Activated CD4-positive, alpha-beta T cell treated with anti-CD3 and anti-CD28 coated beads, Interleukin-2, amount 50 U/mL, for 48 hours (primary cell): ENCODE data around the gene CCDC33.

Experiments
- DNase-seq, 2 experiments: peaks; one replicate each; pipeline ENCODE4 v3.0.0-alpha.2; 2020

Gene CCDC33

DNA sequence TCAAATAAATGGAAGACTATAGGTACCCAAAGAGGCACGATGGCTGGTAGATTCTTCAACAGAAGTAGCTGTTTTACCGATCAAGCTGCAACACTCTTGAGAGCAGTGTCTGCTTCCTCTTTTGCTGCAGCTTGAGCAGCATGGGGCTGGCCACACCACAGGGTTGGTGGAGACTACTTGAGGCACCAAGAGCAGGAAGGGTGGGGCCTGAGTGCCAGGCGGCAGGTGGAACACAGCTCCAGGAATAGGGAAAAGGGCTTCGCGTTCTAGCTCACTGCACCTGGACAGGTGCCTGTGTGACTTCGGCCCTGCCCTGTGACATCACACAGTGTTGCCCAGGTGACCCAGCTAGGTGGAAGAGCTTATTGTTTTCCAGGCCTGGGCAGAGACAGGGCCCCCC lies at the start of gene CCDC33:
TSS of gene CCDC33 (plus strand) at position 365 of the 400 bp plus-strand sequence. CDS start 394 bp downstream, outside the sequence.
- DNase-seq = no peak

DNA sequence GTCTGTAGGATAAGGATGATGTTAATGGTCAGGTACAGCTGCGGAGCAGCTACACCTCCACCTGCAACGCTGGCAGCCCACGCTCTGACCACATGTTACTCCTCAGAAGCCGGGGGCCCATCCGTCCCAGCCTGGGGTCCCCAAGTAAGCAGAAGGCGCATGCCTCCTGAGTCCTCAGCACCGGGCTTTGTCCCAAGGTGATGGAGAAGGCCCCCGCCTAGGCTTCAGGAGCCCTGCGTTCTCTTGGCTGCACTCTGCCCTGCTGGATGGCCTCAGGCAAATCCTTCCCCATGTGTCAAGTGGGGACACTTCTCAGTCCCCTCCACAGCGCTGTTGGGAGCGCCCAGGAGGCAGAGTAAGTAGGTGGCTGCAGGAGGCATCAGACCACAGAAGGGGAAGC lies 47.9 kb upstream of the CCDC33 start:
- DNase-seq = no peak

DNA sequence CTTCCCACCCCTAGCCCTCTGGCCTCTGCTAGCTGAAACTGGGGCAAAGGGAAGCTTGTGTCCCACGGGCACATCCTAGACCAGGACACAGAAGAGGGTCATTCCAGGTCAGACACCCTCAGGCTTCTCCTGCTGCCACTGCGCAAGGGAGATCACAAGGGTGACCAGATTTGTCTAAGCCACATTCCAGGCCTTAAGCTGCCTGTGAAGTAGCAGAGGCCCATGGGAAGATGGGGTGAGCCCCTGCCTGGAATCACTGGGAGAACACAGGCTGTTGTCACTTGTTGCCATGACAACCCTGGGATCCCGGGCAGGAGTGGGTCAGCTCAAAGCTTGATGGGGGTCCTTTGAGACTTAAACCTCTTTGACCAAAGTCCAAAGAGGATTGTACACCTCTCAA lies 44.3 kb upstream of the CCDC33 start:
- no peak for DNase-seq

DNA sequence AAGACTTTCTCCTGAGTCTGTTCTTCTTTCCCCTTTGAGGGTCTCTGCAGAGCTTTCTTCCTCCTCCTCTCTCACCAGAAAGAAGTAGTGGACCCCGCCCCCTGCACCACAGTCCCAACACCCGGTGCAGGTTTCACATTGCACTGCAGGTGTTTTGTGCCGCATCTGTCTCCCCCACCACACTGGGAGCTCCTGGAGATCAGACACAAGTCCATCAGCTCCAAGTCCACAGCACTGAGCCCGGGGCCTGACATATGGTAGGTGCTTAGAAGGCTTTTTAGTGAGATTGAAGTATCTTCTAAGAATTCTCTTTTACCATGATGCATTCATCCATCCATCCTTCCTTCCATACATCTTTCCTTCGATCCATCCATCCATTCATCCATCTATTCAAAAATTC lies 43.4 kb upstream of the CCDC33 start:
- no peak for DNase-seq

DNA sequence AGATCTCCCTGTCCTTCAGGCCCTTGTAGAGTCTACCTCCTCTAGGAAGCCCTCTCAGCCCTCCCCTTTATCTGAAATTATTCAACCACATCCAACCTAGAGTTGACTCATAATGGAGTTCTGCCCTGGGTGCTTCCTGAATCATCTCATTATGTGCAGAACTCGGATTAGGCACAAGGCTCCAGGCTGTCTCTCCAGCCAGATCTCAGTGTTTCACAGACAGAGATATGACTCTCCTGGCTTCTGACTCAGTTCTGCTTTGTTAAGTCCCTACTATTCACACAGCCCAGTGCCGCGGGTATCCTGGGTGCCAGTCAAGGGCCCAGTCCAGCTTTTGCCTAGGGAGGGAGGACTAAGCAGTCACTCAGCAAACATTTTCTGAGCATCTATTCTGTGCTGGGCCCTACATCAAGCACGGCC lies 42.8 kb upstream of the CCDC33 start:
- no peak for DNase-seq

DNA sequence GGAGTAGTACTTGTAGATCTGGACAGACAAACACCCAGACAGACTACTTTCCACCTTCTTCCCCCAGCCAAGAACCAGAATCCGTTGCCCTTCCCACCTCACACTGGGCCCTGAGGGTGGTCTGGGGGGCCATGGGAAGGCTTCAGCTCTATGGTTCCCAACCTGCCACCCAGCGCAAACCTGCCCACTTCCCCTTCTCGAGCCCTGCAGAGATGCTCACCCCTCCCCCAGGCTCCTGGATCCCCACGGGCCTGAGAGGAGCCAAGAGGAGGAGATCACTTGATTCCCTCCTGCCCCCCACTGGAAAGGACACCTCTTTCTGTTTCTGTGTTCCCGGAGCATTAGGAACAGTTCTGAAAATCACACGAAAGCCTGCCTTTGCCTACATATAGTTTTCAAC lies 42.2 kb upstream of the CCDC33 start:
- no peak for DNase-seq

DNA sequence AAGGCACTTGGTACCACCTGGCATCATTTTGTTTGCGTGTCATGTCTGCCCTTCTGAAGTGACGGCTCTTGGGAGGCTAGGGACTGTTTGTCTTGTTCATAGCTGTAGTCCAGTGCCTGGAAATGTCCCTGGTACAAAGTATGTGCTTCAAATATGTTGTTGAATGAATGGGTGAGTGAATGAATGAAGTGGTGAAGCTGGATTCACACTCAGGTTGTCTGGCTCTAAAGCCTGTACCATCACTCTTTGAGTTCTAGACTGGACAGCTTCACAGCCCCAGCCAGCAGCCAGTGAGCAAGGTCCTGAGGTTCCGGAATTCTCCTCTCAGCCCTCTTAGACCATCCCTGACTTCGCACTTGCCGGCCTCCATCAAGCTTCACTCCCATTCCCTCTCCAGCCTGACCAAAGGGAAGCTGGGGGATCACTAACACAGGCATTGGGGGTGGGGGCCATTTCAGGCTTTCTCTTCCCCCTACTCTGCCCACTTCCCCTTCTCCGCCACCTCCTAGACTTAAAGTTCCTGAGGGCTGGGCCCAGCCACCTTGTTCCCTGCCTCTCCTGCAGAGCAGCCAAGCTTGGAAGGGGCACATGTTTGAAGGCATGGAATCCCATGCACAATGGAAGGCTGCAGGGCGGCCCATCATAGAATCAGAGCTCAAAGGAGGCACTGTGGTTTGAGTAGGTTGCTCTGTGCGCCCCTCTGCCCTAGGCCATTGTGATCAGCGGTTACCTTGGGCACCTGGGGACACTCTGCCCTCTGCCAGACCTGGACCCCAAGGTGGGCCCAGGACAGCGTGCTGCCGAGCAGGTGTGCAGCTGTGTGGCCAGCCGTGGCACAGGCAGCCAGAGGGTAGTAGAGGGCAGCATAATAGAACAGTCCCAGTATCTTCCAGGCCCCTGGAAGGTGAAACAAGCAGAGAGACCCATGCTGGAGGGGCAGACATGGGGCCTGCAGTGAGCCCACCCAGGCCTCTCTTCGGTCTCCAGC lies 41.3 kb upstream of the CCDC33 start:
- DNase-seq = no peak

DNA sequence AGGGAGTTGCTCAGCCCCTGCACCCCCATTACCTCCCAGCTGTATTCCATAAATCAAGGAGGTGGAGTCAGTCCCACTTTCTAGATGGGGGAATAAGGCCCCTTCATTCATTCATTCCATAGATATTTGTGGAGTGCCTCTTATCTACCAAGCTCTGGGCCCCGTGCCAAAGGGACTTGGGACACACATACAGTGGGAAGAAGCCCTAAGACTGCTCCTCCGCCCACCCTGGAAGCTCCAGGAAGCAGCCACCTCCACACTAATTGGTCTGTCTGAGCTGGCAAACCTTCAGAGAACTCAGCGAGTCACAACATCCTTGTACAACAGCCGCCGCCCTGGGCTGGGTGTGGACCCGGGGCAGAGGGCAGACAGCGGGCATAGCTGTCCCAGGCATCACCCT lies 40.0 kb upstream of the CCDC33 start:
- DNase-seq = no peak

DNA sequence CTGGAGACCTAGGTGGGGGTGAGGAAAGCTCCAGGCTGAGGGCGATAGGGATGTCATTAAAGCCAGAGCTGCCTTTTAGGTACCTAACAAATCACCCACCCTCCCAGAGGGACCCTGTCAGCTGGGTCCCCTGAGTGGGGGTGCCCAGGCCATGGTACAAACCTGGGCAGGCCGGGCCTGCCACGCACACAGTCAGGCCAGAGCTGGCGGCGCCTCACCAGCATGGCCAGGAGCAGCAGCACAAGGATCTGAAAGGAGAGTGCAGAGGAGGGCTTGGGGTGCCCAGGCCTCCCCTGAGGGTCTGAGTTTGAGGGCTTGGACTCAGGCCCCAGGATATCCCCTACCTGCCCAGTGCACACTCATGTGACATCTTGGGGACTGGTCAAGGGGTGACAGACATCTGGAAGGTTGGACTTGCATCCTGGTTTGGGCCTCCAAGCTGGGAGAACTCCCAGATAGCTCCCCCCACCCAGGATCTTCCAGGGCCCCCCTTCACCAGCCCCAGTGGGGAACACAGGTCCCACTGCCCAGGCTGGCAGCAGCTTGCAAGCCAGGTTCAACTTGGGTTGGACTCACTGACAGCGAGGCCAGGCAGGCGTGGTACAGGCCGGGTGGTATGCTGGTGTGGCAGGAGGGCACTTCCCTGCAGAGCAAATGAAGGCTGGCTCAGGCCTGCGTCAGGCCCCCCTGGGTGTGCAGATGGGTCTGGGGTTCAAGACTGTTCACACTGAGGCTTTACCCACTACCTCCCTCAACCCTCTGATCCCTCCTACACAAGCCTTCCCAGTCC lies 38.8 kb upstream of the CCDC33 start:
- DNase-seq = no peak

DNA sequence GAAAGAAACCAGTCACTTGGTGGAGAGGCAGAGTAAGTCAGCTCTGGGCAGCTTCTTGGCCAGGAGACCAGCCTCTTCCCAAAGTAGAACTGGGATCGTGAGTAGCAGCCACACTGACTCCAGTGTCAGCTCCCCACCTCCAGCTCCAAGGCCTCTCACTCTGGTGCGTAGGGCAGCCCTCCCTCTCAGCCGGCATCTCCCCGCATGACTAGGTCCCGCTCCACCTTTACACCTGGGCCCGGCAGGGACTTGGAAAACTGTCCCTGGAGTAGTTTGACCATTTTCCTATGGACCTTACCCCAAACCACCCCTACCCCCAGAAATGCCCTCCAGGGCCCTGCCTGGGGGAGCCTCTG lies 36.9 kb upstream of the CCDC33 start:
- DNase-seq = no peak

DNA sequence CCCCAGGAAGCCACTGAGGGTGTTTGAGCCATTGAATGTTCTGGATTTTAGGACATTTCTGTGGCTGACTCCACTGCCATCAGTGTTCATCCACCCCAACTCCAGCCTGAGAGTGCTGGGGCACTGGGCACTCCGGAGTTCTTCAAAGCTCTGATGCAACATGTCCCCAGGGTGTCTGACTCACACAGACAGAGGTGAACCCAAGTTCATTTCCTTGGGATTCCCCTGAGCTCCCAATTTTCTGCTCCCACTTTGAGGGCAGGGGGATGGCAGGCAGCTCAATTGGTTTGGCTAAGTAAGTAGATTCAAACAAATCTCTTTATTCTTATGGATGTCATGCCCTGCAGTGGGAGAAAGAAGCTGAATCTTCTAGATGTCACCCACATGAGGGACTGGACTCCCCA lies 35.7 kb upstream of the CCDC33 start:
- DNase-seq = no peak

DNA sequence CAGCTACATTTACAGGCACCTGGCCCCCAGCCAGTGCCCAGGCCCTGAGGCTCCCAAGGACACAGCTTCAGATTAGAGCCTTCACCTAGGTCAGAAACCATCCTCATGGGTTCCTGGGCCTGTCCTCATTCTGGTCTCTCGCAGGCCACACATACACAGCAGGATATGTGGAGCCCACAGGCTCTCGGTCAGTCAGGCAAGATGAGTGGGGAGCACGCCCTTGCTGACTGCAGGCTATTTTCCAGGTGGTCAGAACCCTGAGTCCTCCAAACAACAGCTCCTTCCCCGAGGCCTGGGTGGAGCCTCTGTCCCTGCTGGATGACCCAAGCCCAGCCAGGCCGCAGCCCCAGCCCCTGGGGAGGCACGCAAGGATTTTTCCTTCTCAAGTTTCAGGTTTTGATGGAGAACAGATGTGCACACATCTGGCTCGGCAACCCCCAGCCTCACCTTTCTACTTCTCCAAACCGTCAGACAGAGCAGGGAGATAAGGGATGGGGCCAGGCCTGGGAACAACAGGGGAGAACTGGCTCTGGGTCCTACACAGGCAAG lies 35.2 kb upstream of the CCDC33 start:
- DNase-seq = no peak

DNA sequence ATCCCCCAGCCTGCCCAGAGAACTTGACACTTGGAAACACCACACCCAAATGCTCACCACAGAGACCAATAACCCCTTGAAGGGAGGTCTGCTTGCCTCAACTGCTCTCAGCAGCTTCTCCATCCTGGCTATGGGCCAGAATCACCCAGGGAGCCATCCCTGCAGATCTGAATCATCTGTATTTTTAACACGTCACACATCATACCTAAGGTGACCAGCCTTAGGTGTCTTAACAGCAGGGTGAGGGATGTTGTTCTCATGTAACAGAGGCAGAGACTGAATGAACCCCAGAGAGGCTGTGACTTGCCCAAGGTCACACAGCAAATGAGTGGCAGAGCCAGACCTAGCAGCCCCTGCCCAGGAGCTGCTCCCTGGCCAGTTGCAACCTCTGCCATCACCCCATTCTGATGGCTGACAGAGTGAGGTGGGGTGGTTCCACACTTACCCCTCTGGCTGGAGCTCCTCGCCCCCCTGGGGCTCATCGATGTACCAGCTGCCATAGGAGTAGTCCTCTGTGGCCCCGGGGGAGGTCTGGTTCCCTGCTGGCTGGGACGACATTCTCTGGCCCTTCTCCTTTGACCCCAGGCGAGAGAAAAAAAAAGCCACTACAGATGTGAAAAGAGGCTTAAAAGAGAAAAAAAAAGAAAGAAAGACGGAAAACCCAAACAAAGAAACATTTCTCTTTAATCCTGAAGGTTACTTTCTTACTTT lies 34.3 kb upstream of the CCDC33 start:
- no peak for DNase-seq

DNA sequence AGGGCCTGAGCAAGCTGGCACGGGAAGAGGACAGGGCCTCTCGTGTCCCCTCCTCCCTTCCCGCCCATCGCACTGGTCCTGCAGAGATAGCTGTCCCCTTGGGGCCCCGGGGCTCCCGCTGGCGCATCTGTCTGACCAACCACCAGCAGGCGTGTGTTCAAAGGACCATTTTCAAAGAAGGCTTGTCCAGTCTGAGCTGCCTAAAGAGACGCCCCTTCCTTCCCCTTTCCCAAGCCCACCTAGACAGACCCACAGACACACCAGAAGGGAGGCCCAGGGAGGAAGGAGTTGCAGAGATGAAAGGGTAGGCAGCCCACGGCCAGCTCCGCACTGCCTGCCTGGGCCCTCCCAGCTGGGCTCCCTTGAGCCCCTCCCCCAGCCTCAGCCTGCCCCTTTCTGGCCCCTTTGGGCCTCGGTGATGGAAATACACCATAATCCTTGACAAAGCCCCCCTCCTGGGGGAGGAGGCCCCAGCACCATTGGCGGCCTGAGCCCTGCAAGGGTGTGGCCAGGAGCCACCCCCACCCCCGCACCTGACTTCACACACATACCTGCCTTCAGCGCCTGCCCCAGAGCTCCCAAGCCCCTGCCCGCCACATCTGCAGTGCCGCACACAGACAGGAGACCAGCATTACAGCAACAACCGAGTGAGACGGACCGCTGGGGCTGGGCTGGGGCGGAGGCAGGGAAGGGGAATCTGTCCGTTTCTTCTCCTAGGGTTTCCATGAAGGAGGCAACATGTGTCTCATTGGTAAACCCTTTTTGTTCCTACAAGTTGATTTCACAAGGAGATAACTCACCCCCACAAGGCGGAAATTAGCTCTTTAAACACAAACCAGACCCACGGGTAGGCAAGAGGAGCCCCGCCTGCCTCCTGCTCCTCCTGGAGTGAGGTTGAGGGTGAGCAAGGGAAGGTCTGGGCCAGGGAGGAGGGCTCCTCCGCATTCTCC lies 33.4 kb upstream of the CCDC33 start, which contains the start of gene STRA6:
TSS of gene STRA6 (minus strand) at position 336 of the 950 bp plus-strand sequence. CDS start 520 bp downstream, outside the sequence.
- DNase-seq = no peak

DNA sequence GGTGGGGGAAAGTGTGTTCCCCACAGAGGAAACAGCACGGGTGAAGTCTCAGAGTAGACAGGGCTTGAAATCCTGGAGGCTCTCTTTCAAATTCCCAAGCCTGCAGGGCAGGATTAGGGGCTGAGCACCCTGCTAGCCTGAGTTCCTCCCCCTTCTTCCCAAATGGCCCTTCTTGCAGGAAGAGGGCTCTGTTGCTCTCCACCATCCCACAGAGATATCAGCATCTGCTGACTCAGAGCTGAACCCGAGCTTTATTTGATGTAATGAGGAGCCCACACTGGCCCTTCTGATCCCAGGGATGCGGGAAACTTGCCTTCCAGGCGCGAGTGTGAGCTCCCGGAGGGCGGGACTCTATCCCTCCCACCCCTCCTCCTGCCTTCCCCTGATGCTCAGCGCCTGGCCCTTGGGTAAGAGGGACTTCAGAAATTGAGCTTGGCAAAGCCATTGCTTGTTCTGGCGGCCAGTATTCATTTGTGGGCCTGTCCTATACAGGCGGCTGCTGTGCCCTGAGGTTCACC lies 32.2 kb upstream of the CCDC33 start:
- DNase-seq = no peak

DNA sequence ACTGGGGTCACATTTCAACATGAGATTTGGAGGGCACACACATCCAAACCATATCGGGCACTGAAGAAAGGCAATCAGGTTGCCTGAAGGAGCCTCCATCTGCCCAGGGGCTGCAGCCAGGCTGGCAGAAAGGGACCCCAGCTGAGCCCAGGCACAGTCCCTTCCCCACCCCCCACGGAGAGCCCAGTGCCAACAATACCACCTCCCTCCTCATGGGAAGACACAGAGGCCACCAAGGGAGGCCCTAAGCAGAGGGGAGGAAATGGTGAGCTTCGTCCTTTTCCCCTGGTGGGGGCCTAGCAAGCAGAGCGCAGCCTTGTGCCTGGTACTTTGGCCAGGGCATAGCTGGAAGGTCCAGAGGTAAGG lies 30.6 kb upstream of the CCDC33 start:
- no peak for DNase-seq

DNA sequence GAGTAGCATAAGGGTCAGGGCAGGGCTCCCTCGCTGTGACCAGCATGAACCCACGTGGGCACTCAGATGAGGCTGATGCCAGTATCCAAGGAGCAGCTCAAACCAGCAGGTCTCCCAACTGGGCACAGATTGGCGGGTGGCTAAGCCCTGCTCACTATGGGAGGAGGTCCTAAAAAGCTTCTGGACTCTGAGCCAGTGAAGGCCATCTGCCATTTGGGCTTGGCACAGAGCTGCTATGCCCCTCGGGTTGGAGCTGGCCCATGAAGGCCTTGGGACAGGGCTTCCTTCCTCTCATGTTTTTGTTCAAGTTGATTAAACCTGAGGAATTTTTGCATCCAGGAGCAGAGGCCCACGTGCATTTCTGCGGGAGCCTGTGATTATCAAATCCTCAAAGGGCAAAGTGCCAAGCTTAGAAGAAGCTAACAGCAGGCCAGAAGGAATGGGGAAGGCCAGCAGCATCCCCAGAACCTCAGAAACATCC lies 29.3 kb upstream of the CCDC33 start:
- DNase-seq = no peak

DNA sequence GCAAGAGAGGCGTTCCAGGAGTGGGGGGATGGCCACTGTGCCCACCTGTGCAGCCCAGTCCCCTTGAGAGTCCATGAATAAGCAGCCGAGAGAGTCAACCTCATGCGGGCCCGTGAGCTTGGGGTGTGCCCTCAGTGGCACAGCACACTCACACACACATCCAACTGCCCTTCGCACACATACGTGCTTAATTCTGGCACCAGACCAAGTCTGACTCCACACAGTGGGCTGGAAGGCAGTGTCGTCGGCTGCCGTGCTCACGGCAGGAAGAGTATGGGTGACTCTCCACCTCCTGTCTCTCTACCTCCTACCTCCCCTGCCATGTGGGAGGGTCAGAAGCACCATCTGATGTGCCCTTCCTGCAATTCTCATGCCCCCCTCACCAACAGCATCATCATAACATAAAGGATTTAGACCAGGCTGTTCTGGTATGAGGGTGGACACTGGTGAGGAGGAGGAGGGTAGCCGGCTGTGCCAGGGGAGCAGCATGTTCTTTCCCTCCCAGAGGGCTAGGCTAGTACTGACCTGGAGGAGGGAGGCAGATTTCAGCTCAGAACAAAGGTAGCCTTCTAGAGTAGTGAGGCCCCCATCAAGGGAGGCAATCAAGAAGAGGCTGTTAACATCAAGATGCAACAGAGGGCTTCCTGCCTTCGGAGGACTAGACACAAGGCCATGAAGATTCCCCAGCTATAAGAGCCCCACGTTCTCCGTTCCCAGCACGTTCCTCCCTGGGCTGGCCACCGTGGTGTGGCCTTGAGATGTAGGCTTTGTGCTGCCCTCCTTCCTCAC lies 28.3 kb upstream of the CCDC33 start:
- no peak for DNase-seq

DNA sequence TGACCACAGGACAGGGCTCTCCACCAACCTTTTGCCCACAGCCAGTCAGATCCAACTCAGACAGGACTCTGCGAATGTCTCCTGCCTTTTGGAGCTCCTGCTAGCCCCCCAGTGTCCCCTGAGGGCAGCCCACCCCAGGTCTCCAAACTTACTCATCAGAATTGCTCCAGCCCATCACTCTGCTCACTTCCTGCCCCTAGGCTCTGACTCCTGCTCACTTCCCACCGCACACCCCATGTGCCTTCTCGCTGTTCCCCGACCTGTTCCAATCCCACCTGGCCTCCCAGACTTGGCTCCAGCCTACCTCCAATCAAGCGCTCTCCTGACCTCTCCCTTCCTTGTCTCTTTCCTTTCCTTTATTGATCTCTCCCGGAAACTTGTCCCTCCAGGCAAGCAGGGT lies 27.6 kb upstream of the CCDC33 start:
- DNase-seq = no peak

DNA sequence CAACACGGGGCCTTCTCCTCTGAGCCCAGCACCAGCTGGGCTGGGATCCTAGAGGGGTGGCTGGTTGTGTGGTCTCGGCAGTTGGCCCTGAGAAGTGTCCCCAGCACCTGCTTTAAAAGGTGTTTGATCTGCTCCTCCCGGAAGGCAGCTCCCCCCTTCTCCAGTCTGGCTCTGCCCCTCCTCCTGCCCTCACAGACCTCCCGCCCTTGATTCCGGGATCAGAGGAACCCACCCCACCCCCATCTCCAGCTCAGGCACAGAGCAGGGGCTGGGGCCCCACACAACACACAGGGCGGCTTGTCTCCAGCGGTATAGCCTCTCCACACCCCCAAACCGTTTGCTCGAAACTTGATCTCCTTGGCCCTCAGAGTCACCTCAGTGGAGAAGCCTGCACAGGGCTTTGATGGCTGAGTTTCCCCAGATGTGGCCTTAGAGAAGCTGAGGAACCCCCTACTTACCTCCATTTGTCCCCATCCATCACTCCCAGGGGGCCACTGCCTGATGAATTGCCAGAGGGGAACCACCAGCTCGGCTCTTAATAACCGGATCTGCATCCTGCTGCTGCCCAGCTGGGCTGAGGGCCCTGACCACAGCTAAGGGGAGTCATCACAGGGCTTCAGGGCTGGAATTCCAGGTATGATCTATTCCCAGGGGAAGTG lies 27.1 kb upstream of the CCDC33 start:
- no peak for DNase-seq
